SU-DHL-6 (cell line): Measurements from ENCODE around the gene MAP2K5.

Experiments
- CTCF ChIP-seq: fragments of 200-600 bp; sonication (generic); IDR thresholded peaks from one replicate; pipeline ENCODE4 v1.5.1; 2017; ENCODE audit warnings: antibody characterized with exemption, mild to moderate bottlenecking, low read length, moderate library complexity; ENCODE audit not compliant: insufficient read depth, poor library complexity, severe bottlenecking
- EZH2phosphoT487 ChIP-seq: fragments of 200-600 bp; sonication (generic), shearing (Covaris generic); conservative IDR thresholded peaks from 2 replicates; pipeline ENCODE4 v1.6.1; 2018; ENCODE audit warnings: mild to moderate bottlenecking, antibody characterized with exemption, low read length, moderate library complexity, mixed read lengths

DNA sequence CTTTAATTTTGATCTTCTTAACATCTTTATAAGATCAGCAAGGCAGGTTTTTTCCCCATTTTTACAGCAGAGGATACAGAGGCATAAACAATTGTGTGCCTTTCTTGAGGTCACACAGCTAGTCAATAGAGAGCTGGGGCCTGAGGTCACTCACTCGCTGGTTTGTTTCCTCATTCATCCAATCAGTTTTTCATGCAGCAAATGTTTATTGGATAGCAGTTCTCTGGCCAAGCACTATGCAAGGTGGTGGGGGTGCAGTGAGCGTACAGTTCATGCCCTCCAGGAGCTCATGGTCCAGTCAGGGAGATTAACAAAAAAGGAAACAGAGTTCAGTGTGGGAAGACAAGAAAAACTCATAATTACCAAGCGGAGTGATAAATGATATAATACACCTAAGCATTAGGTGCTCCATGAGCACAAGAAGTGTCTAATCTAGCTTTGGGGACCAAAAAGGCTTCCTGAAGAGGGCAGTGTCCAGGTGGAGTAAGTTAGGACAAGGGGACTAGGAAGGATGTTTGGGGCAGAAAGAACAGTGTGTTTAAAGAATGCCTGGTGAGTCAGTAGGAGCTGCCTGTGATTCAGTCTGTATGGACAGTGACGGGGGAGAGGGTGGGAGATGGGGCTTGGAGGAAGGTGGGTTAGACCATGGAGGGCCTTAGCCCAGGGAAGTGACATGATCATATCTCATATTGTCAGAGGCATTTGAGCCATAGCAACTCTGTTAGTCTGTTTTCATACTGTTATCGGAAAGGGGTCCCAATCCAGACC, 29.3 kb downstream of the MAP2K5 start:
- TF ChIP-seq CTCF: no peak
- TF ChIP-seq EZH2phosphoT487: no peak
